ENCODE results near the gene LTBP3. TPM values are rescaled to one million over a fixed set of nuclear protein-coding genes. Genes with fewer than 3 reads are reported as not detected.
A peak's percentile ranks its signal among the peaks of the same experiment; 100 is the strongest.

The LTBP3 gene
- 78.9 and 182 TPM in 2 replicates for total RNA-seq (2011; cell fraction: chromatin; rRNA removed; ENCODE audit: low replicate concordance)
- total RNA-seq (2011; cell fraction: nucleolus; rRNA removed) = 71.7 and 81.2 TPM in 2 replicates
- total RNA-seq (2011; cell fraction: nucleoplasm; rRNA removed) = 77.2 and 120 TPM in 2 replicates
- total RNA-seq (2014; rRNA removed) (15.0 and 19.3 TPM in 2 replicates), total RNA-seq (2014; rRNA removed; fragmentation: Illumina TruSeq; extraction: Trizol) (1.3 and 1.7 TPM in 2 replicates), total RNA-seq (2015; rRNA removed; fragmentation: Illumina TruSeq; extraction: Trizol) (3.8 and 4.4 TPM in 2 replicates), total RNA-seq (2021) (17.1 and 18.8 TPM in 2 replicates), polyA plus RNA-seq (2011; rRNA removed) (7.4 and 17.0 TPM in 2 replicates), polyA plus RNA-seq (2014; fragmentation: Illumina TruSeq; extraction: Trizol) (4.8 and 6.9 TPM in 2 replicates), polyA plus RNA-seq (2014; fragmentation: Nextera tagmentation; extraction: Ambion mirVana) (under 1 TPM; 0.06 to 0.14 TPM), polyA plus RNA-seq (2014; rRNA removed) (14.6 and 20.5 TPM in 2 replicates), polyA minus RNA-seq (2011; rRNA and poly(A)+ RNA removed) (6.4 and 7.8 TPM in 2 replicates), Bru-seq, nascent RNA (percentile 51 among the genes with signal in this experiment), BruChase-seq, experiment 1, labeled RNA remaining after a 2-hour chase (percentile 48 among the genes with signal in this experiment), BruChase-seq, experiment 2, labeled RNA remaining after a 6-hour chase (percentile 54 among the genes with signal in this experiment)
- 13.4 and 20.3 TPM in 2 replicates for polyA plus RNA-seq (2011; cell fraction: cytosol; rRNA removed)
- 102 and 163 TPM in 2 replicates for polyA plus RNA-seq (2011; cell fraction: nucleus; rRNA removed)
- polyA plus RNA-seq (2012) = 19.2 and 25.7 TPM in 2 replicates
- polyA minus RNA-seq (2011; cell fraction: cytosol; rRNA and poly(A)+ RNA removed) = 7.6 and 12.6 TPM in 2 replicates
- 18.2 and 23.1 TPM in 2 replicates for polyA minus RNA-seq (2011; cell fraction: nucleus; rRNA and poly(A)+ RNA removed)
- long read RNA-seq, experiment 1, transcript LTBP3-220 (6 exons, 748 nt) = major isoform, 8 of 48 reads
- long read RNA-seq, experiment 1, partial matches to known transcripts = 31 of 48 reads
- long read RNA-seq, experiment 1, other reads (novel, unspliced or antisense) = 7 of 48 reads
- long read RNA-seq, experiment 2, transcript LTBP3-220 (6 exons, 748 nt) = major isoform, 9 of 18 reads
- long read RNA-seq, experiment 2, partial matches to known transcripts = 7 of 18 reads
- long read RNA-seq, experiment 2, other reads (novel, unspliced or antisense) = 1 of 18 reads
- long read RNA-seq, experiment 3, transcript LTBP3-220 (6 exons, 748 nt) = major isoform, 5 of 10 reads
- long read RNA-seq, experiment 3, partial matches to known transcripts = 4 of 10 reads
- long read RNA-seq, experiment 3, other reads (novel, unspliced or antisense) = 1 of 10 reads

GRCh38 chr11:65558002-65558929 is at the start of gene LTBP3:
LTBP3 (minus strand) TSS chr11:65558359; CDS start chr11:65557959, 400 bp downstream.
- no peaks in the 10 kb centered on the region for H3K27me3 ChIP-seq (ENCODE audit: control insufficient read depth in 2 of 2, insufficient read depth in 2 of 2, low read length in 2 of 2)
- H3K4me3 ChIP-seq = peak within 1 kb of the TSS; percentile 41
- no peaks in the 10 kb centered on the region for H3K79me2 ChIP-seq (ENCODE audit: control insufficient read depth, insufficient read depth, low read length)
- peak within 1 kb of the TSS; percentile 94 for H2AFZ ChIP-seq (ENCODE audit: low read depth, low read length)
- intact Hi-C loops (cut with micrococcal nuclease) (no loop called here), in situ Hi-C loops (cut with MboI) (no loop called here)
- DNase-seq (ENCODE audit: extremely low read depth in 1 of 4, low spot score in 3 of 4) (peak; percentile 85 to 90 (median 88)), ATAC-seq (peak; percentile 87), FAIRE-seq (no peak)
- H3K4me1 ChIP-seq (replicated peaks in 1 of 2; ENCODE audit: control insufficient read depth in 2 of 2, insufficient read depth in 2 of 2, low read length in 2 of 2) = peaks cover 54 to 81% of the 10 kb centered on the region in 2 experiments
- no peaks in the 10 kb centered on the region for H3K9me3 ChIP-seq (replicated peaks; ENCODE audit: control insufficient read depth, insufficient read depth, low read depth, low read length)
- CTCF ChIA-PET (ENCODE audit: low intra/inter-chr PET ratio) = interaction anchor here (0.7 kb wide), 1 partner anchor 10 kb away, joined by 3 read pairs; no protein-coding TSS in a partner anchor
- peak within 1 kb of the TSS; percentile 62 for H3K4me2 ChIP-seq (ENCODE audit: insufficient read depth, low read length)
- peak within 1 kb of the TSS; percentile 60 to 91; a peak in 3 of 4 replicates for H3K9ac ChIP-seq (ENCODE audit: insufficient read depth in 1 of 2, low read depth in 2 of 2, low read length in 2 of 2)
- POLR2A ChIA-PET = interaction anchor here (0.6 to 3.6 kb wide), 5 partner anchors 13 to 300 kb away, joined by 3 to 22 read pairs (median 3); partner anchors contain the start of genes FAM89B and ZNRD2
- H3K9me1 ChIP-seq (ENCODE audit: control insufficient read depth, insufficient read depth, low read length) = no peaks in the 10 kb centered on the region
- no peaks in the 10 kb centered on the region for H3K36me3 ChIP-seq (ENCODE audit: control insufficient read depth, insufficient read depth, low read length)
- H4K20me1 ChIP-seq (replicated peaks; ENCODE audit: control insufficient read depth, insufficient read depth, low read length) = no peaks in the 10 kb centered on the region
- 8% methylated on average over 9 of the region's 79 CpGs for WGBS (ENCODE audit: insufficient coverage, low coverage, missing lambda C conversion rate)
- no TSS peak for BruUV-seq (replicated peaks)
- peak within 1 kb of the TSS; percentile 68 for H3K27ac ChIP-seq (ENCODE audit: extremely low read depth, low read depth, low read length)
- TF ChIP-seq SIX5 (IDR thresholded peaks at IDR 0.05; ENCODE audit: borderline replicate concordance in 1 of 2, insufficient read depth in 1 of 2, low read depth in 1 of 2, low read length in 2 of 2) (no peak), RBM15 (IDR thresholded peaks at IDR 0.05; ENCODE audit: insufficient read depth, low read length) (no peak), TCF3 (CRISPR knock-in tag; IDR thresholded peaks at IDR 0.05) (peak; percentile 36; the same call in 1 of the 2 replicates), CREM (IDR thresholded peaks at IDR 0.05; ENCODE audit: low read depth) (peak; percentile 18; the same call in 1 of the 2 replicates), CXXC5 (CRISPR knock-in tag; IDR thresholded peaks at IDR 0.05) (peak; percentile 76), ETV1 (tag; conservative IDR thresholded peaks at IDR 0.05; ENCODE audit: low read depth) (no peak), PHF8 (IDR thresholded peaks at IDR 0.05; ENCODE audit: borderline replicate concordance, low read length) (peak; percentile 45; the same call in 1 of the 2 replicates), VEZF1 (CRISPR knock-in tag; IDR thresholded peaks at IDR 0.05) (peak; percentile 88), NFIC (IDR thresholded peaks at IDR 0.05) (peak; percentile 93), RBBP5 (IDR thresholded peaks at IDR 0.05; ENCODE audit: borderline replicate concordance, insufficient read depth, low read length, poor library complexity, severe bottlenecking) (peak; percentile 52), RB1 (IDR thresholded peaks at IDR 0.05; ENCODE audit: low read depth) (peak; percentile 42; the same call in 1 of the 2 replicates), FIP1L1 (IDR thresholded peaks at IDR 0.05; ENCODE audit: low read depth, low read length, poor library complexity, severe bottlenecking) (peak; percentile 13), NCOA1 (IDR thresholded peaks at IDR 0.05; ENCODE audit: low read depth) (no peak), POLR2A (conservative IDR thresholded peaks at IDR 0.05) (peak; percentile 42; the same call in 1 of the 2 replicates)
